ENCODE results near the gene TRAF1. TPM values are rescaled to one million over a fixed set of nuclear protein-coding genes. Genes with fewer than 3 reads are reported as not detected.

Gene TRAF1
- total RNA-seq, 1 experiment from 2014 or later: 4.7 TPM

DNA sequence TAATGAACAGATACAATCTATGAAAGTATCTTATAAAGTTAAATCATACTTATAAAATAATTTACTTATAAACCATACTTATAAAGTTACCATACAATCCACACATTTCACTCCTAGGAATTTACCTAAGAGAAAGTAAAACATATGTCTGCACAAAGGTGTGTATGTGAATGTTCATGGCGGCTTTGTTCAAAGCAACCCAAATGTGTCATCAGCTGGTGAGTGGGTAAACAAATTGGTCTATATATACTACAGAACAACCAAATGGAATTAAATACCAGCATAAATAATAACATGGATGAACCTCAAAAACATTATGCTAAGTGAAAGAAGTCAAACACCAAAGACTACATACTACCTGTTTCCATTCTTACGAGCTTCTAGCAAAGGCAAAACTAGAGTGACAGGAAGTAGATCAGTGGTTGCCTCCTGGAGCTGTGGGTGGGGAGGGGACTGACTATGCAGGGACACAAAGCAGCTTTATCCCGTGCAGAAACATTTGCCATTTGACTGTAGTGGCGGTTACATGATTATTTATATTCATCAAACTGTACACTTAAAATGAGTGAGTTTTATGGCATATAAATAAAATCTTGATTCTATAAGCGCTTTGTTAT lies 10.6 kb downstream of the TRAF1 start:
- ATAC-seq (no peak), DNase-seq (ENCODE audit: low read depth, low spot score) (no peak)
- intact Hi-C loops (cut with micrococcal nuclease; ENCODE audit: unreplicated experiment): no loop called here
- in situ Hi-C loops (cut with HindIII; ENCODE audit: low pct_unique_long_range_greater_than_20kb, low sequenced_read_pairs): no loop called here
- Histone ChIP-seq H3K4me1 (ENCODE audit: control insufficient read depth, insufficient read depth, low read length) (peaks cover 3% of the 10 kb centered on the region; the same call in 1 of the 2 replicates), H3K27ac (ENCODE audit: low read length) (no peak overlapping the region), H3K36me3 (ENCODE audit: control insufficient read depth, insufficient read depth, low read length) (no peaks in the 10 kb centered on the region), H3K27me3 (ENCODE audit: control insufficient read depth, insufficient read depth, low read length) (no peaks in the 10 kb centered on the region), H3K9me3 (ENCODE audit: control insufficient read depth, insufficient read depth, low read depth, low read length) (no peaks in the 10 kb centered on the region), H3K4me3 (ENCODE audit: low read depth in 2 of 2, low read length in 2 of 2) (no peak overlapping the region)
- no TSS peak for BruUV-seq (replicated peaks)
- no peak for TF ChIP-seq POLR2AphosphoS5 (IDR thresholded peaks at IDR 0.05; ENCODE audit: low read depth, low read length)
- no peak for TF ChIP-seq SIN3A (IDR thresholded peaks at IDR 0.05; ENCODE audit: borderline replicate concordance, insufficient read depth, low read depth, low read length)
- TF ChIP-seq, protein P1, sequence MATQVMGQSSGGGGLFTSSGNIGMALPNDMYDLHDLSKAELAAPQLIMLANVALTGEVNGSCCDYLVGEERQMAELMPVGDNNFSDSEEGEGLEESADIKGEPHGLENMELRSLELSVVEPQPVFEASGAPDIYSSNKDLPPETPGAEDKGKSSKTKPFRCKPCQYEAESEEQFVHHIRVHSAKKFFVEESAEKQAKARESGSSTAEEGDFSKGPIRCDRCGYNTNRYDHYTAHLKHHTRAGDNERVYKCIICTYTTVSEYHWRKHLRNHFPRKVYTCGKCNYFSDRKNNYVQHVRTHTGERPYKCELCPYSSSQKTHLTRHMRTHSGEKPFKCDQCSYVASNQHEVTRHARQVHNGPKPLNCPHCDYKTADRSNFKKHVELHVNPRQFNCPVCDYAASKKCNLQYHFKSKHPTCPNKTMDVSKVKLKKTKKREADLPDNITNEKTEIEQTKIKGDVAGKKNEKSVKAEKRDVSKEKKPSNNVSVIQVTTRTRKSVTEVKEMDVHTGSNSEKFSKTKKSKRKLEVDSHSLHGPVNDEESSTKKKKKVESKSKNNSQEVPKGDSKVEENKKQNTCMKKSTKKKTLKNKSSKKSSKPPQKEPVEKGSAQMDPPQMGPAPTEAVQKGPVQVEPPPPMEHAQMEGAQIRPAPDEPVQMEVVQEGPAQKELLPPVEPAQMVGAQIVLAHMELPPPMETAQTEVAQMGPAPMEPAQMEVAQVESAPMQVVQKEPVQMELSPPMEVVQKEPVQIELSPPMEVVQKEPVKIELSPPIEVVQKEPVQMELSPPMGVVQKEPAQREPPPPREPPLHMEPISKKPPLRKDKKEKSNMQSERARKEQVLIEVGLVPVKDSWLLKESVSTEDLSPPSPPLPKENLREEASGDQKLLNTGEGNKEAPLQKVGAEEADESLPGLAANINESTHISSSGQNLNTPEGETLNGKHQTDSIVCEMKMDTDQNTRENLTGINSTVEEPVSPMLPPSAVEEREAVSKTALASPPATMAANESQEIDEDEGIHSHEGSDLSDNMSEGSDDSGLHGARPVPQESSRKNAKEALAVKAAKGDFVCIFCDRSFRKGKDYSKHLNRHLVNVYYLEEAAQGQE (IDR thresholded peaks at IDR 0.05; ENCODE audit: insufficient read depth in 1 of 2, low read depth in 2 of 2, low read length in 1 of 2): no peak
- TF ChIP-seq TCF7L2 (IDR thresholded peaks at IDR 0.05; ENCODE audit: low read depth, low read length): no peak
- CTCF ChIA-PET: no interaction called here
- POLR2A ChIA-PET: no interaction called here

- POLR2A ChIA-PET: no interaction called here
- CTCF ChIA-PET: no interaction called here
- BruUV-seq (replicated peaks): no TSS peak
- intact Hi-C loops (cut with micrococcal nuclease; ENCODE audit: unreplicated experiment) (no loop called here), in situ Hi-C loops (cut with HindIII; ENCODE audit: low pct_unique_long_range_greater_than_20kb, low sequenced_read_pairs) (no loop called here)
- H3K4me3 ChIP-seq (ENCODE audit: low read depth in 2 of 2, low read length in 2 of 2): no peak overlapping the region
- no peak for TF ChIP-seq TCF7L2 (IDR thresholded peaks at IDR 0.05; ENCODE audit: low read depth, low read length)
- H3K27ac ChIP-seq (ENCODE audit: low read length): no peak overlapping the region
- H3K9me3 ChIP-seq (ENCODE audit: control insufficient read depth, insufficient read depth, low read depth, low read length): no peaks in the 10 kb centered on the region
- DNase-seq (ENCODE audit: low read depth, low spot score) (no peak), ATAC-seq (no peak)
- peaks cover 3% of the 10 kb centered on the region; the same call in 1 of the 2 replicates for H3K4me1 ChIP-seq (ENCODE audit: control insufficient read depth, insufficient read depth, low read length)
- H3K27me3 ChIP-seq (ENCODE audit: control insufficient read depth, insufficient read depth, low read length): no peaks in the 10 kb centered on the region
- H3K36me3 ChIP-seq (ENCODE audit: control insufficient read depth, insufficient read depth, low read length): no peaks in the 10 kb centered on the region
Observed at GRCh38 chr9:120914953-120915352, 11.6 kb downstream of the TRAF1 start.

DNA sequence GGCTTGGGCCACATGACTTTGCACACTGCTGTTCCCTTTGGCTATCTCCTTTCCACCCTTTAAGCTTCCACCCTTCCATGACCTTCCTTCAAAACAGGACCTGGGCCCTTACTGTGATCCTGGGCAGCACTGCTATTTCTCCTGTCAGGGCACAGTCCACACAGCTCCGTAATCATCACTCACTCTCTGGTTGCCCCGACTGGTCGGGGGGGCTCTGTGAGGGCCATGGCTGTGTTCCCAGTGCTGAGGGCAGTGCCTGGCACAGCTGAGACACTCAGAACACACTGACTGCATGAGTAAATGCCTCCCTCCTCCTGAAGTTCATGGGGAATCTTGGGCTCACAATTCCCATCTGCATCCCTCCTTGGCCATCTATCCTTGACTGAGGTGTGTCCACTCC lies 12.2 kb downstream of the TRAF1 start:
- no peaks in the 10 kb centered on the region for H3K9me3 ChIP-seq (ENCODE audit: control insufficient read depth, insufficient read depth, low read depth, low read length)
- ATAC-seq (no peak), DNase-seq (ENCODE audit: low read depth, low spot score) (no peak)
- no TSS peak for BruUV-seq (replicated peaks)
- H3K27me3 ChIP-seq (ENCODE audit: control insufficient read depth, insufficient read depth, low read length): no peaks in the 10 kb centered on the region
- ChIA-PET POLR2A (no interaction called here), CTCF (no interaction called here)
- intact Hi-C loops (cut with micrococcal nuclease; ENCODE audit: unreplicated experiment): no loop called here
- no peak overlapping the region for H3K27ac ChIP-seq (ENCODE audit: low read length)
- H3K4me3 ChIP-seq (ENCODE audit: low read depth in 2 of 2, low read length in 2 of 2): no peak overlapping the region
- TF ChIP-seq SIN3A (IDR thresholded peaks at IDR 0.05; ENCODE audit: borderline replicate concordance, insufficient read depth, low read depth, low read length): no peak
- TF ChIP-seq TCF7L2 (IDR thresholded peaks at IDR 0.05; ENCODE audit: low read depth, low read length): no peak
- TF ChIP-seq, protein P1 (IDR thresholded peaks at IDR 0.05; ENCODE audit: insufficient read depth in 1 of 2, low read depth in 2 of 2, low read length in 1 of 2): no peak
- H3K36me3 ChIP-seq (ENCODE audit: control insufficient read depth, insufficient read depth, low read length): no peaks in the 10 kb centered on the region
- in situ Hi-C loops (cut with HindIII; ENCODE audit: low pct_unique_long_range_greater_than_20kb, low sequenced_read_pairs): no loop called here
- peaks cover 3% of the 10 kb centered on the region; the same call in 1 of the 2 replicates for H3K4me1 ChIP-seq (ENCODE audit: control insufficient read depth, insufficient read depth, low read length)

Measured in Panc1 (cell line).